PFSK-1 (cell line): Measurements from ENCODE around the gene C16orf87.

Experiments
- POLR2AphosphoS5 ChIP-seq: IDR thresholded peaks from 2 replicates; pipeline ENCODE4 v1.6.1; 2012; ENCODE audit warnings: low read depth, mild to moderate bottlenecking, control low read depth, low read length, moderate library complexity
- SIN3A ChIP-seq: IDR thresholded peaks from 2 replicates; pipeline ENCODE4 v1.6.1; 2012; ENCODE audit warnings: mild to moderate bottlenecking, low read length, moderate library complexity, borderline replicate concordance; ENCODE audit not compliant: insufficient read depth
- TAF1 ChIP-seq: IDR thresholded peaks from 2 replicates; pipeline ENCODE4 v1.6.1; 2012; ENCODE audit warnings: low read length, control low read depth, borderline replicate concordance; ENCODE audit not compliant: insufficient read depth

DNA sequence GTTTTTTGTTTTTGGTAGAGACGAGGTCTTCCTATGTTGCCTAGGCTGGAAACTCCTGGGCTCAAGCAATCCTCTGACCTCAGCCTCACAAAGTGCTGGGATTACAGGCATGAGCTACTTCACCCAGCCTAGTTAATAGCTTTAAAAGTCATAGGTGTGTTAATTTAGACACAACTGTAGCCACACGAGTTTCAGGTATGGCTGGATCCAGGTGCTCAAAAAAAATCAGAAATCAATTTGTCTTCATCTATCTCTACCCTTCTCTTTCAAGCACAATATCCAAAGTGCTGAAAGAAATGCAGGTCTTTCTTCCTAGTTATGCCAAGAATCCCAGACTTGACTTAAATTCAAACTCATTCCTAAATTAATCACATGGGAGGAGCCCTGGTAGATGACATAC lies 23.9 kb upstream of the C16orf87 start:
- TF ChIP-seq POLR2AphosphoS5: no peak
- TF ChIP-seq SIN3A: no peak
- no peak for TF ChIP-seq TAF1
